ENCODE data around the gene REXO4.
A peak's percentile ranks its signal among the peaks of the same experiment; 100 is the strongest.
"Not testable (repeated sequence)": the region's sequence is repeated elsewhere in the genome, so short reads cannot be mapped to it uniquely, and the experiment has no call there.

The REXO4 gene

DNA sequence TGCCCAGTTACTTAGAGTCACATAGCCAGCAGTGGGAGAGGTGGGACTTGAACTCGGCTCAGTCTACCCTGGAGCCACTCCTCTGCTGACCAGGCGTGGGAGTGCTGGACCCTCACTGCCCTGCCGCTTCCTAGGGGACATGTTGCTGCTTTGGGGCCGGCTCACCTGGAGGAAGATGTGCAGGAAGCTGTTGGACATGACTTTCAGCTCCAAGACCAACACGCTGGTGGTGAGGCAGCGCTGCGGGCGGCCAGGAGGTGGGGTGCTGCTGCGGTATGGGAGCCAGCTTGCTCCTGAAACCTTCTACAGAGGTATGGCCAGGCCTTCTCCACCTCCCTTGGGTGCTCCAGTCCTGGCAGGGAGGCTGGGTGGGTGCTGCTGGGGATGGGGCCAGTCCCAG is 38.6 kb upstream of the REXO4 start:
- TF ChIP-seq, protein P1, sequence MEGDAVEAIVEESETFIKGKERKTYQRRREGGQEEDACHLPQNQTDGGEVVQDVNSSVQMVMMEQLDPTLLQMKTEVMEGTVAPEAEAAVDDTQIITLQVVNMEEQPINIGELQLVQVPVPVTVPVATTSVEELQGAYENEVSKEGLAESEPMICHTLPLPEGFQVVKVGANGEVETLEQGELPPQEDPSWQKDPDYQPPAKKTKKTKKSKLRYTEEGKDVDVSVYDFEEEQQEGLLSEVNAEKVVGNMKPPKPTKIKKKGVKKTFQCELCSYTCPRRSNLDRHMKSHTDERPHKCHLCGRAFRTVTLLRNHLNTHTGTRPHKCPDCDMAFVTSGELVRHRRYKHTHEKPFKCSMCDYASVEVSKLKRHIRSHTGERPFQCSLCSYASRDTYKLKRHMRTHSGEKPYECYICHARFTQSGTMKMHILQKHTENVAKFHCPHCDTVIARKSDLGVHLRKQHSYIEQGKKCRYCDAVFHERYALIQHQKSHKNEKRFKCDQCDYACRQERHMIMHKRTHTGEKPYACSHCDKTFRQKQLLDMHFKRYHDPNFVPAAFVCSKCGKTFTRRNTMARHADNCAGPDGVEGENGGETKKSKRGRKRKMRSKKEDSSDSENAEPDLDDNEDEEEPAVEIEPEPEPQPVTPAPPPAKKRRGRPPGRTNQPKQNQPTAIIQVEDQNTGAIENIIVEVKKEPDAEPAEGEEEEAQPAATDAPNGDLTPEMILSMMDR (IDR thresholded peaks at IDR 0.05; ENCODE audit: borderline replicate concordance, insufficient read depth, low read depth, low read length): peak; percentile 40; the same call in 1 of the 2 replicates
- no peak overlapping the region for H3K4me3 ChIP-seq (ENCODE audit: low read depth, low read length)

GRCh38 chr9:133455936-133456335 is 38.1 kb upstream of the REXO4 start:
- TF ChIP-seq, protein P1 (IDR thresholded peaks at IDR 0.05; ENCODE audit: borderline replicate concordance, insufficient read depth, low read depth, low read length): no peak
- no peak overlapping the region for H3K4me3 ChIP-seq (ENCODE audit: low read depth, low read length)

GRCh38 chr9:133454943-133455673 is 37.3 kb upstream of the REXO4 start:
- TF ChIP-seq, protein P1 (IDR thresholded peaks at IDR 0.05; ENCODE audit: borderline replicate concordance, insufficient read depth, low read depth, low read length): no peak
- H3K4me3 ChIP-seq (ENCODE audit: low read depth, low read length): no peak overlapping the region

- TF ChIP-seq, protein P1 (IDR thresholded peaks at IDR 0.05; ENCODE audit: borderline replicate concordance, insufficient read depth, low read depth, low read length): no peak
Measured at GRCh38 chr9:133454325-133454724, 36.5 kb upstream of the REXO4 start.

GRCh38 chr9:133453651-133454050 is 35.8 kb upstream of the REXO4 start:
- TF ChIP-seq, protein P1 (IDR thresholded peaks at IDR 0.05; ENCODE audit: borderline replicate concordance, insufficient read depth, low read depth, low read length): no peak
- H3K4me3 ChIP-seq (ENCODE audit: low read depth, low read length): no peak overlapping the region

More at GRCh38 chr9:133454325-133454724, 36.5 kb upstream of the REXO4 start:
- H3K4me3 ChIP-seq (ENCODE audit: low read depth, low read length): no peak overlapping the region

DNA sequence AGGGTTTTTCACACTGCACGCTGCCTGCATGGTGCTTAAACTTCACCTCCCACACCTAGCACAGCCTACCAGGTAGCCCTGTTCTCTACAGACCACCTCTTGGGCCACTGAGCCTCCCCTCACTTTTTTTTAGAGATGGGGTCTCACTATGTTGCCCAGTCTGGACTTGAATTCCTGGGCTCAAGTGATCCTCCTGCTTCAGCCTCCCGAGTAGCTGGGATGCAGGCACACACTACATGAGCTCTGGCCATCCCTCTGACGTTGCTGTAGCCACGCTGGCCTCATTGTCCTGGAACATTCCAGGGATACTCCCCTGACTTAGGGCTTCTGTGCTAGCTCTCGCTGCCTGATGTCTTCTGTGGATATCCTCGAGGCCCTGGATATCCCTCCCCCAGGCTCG is 34.8 kb upstream of the REXO4 start:
- TF ChIP-seq, protein P1 (IDR thresholded peaks at IDR 0.05; ENCODE audit: borderline replicate concordance, insufficient read depth, low read depth, low read length): no peak
- H3K4me3 ChIP-seq (ENCODE audit: low read depth, low read length): no peak overlapping the region

GRCh38 chr9:133451865-133452264 is 34.1 kb upstream of the REXO4 start:
- H3K4me3 ChIP-seq (ENCODE audit: low read depth, low read length): not testable (repeated sequence)

Data from GM12875 (cell line).